Medulla oblongata (tissue), 1 donor: Measurements from ENCODE around the gene GPATCH4.
"Not testable (repeated sequence)": the region's sequence is repeated elsewhere in the genome, so short reads cannot be mapped to it uniquely, and the experiment has no call there.

Source experiments
- DNase-seq: peaks from one replicate; pipeline ENCODE4 v3.0.0-alpha.2; 2015; ENCODE audit errors: extremely low spot score

The GPATCH4 gene

DNA sequence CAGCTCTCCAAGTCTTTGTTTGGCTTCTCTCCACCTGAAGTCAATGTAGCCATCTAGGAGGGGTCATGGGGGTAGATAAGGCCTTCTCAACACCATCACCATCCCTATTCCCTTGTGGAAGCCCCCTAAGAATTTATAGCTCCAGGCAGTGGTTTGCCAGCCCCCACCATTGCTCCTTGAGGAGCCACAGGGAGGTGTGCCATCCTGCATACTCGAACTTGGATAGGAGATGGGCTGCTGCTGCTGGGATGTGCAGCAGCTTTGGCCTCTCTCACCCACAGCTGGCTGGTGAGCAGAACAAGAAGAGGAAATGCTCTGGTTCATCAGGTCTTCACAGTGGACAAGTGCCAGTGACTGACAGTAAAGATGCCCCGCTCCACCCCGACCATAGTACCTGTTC, 4.9 kb downstream of the GPATCH4 start:
- DNase-seq = no peak

- DNase-seq = no peak
Measured at GRCh38 chr1:156595016-156595415, 6.3 kb downstream of the GPATCH4 start.

- no peak for DNase-seq
Measured at GRCh38 chr1:156594190-156594589, 7.1 kb downstream of the GPATCH4 start.

DNA sequence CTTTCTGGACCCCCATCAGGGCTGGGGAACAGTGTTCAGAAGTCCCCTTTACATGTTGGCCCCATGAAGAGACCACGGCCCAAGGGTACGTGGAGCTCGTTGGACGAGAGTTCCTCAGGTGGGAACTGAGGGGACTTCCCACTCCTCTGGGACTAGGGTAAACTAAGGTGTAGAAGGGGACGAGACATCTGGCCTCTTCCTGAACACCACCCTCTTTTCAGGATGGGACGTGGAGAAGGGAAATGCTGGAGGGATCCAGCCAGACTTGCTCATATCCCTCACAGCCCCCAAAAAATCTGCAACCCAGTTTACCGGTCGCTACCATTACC, 7.7 kb downstream of the GPATCH4 start:
- no peak for DNase-seq

- DNase-seq = no peak
Measured at GRCh38 chr1:156592910-156593660, 8.2 kb downstream of the GPATCH4 start.

DNA sequence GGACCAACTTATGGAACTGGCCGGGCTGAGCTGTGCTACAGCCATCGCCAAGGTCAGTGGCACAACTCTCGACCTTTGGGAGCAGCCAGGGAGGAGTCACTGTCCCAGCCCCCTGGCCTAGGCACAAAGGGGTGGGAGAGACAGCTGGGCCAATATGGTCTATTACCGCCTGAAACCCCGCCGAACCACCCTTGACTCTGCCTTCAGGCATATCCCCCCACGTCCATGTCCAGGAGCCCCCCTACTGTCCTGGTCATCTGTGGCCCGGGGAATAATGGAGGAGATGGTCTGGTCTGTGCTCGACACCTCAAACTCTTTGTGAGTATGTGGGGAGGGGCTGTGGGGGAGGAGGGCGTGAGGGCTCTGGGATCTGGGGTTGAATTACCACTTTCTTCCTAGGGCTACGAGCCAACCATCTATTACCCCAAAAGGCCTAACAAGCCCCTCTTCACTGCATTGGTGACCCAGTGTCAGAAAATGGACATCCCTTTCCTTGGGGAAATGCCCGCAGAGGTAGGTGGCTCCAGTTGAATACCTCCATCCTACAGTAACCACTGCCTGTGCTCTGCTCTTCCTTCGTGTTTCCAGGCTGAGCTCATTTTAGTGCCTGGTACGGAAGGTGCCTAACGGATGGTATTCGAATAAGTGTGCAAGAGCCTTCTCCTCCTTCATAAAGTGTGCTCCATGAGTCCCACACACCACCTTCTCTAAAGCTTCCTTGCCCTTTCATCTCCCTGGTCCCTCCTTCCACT, 8.9 kb downstream of the GPATCH4 start:
- DNase-seq = no peak

DNA sequence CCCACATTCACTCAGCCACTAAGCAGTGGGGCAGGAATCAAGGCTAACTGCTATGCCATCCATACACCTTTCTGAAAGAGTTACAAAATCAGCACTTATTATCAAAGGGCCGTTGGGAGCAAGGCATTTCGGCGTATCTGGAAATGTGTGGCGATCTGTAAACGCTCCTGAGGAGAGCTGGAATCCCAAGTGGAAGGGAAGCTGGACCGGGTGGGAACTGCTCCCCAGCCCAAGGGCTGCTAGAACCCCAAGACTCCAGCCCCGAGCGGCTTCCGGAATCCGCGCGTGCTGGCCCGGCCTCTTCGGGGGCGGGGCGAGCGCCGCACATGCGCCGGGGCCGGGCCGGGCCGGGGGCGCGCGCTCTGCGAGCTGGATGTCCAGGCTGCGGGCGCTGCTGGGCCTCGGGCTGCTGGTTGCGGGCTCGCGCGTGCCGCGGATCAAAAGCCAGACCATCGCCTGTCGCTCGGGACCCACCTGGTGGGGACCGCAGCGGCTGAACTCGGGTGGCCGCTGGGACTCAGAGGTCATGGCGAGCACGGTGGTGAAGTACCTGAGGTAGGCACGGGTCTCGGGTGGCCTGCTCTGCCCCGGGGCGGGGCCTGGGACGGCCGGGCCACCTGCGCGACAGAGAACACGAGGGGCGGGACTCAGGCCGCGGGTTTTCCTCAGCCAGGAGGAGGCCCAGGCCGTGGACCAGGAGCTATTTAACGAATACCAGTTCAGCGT, 9.7 kb downstream of the GPATCH4 start, which contains the start of gene NAXE:
Gene NAXE, plus strand, starts transcription at position 345 of the 726 bp plus-strand sequence. Its CDS starts 29 bp downstream, at position 374.
- DNase-seq = peak; percentile 81

DNA sequence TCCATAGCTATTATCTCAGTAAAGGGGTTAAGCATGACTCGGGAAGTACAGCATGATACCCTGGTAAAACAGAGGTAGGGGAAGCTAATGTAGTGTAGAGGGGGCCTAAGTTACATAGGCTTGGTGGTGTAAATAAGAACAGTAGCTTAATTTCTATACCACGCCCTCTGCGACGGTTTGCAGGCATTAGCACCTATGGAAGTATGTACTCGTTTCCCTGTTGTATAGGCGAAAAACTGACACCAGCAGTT, 10.2 kb downstream of the GPATCH4 start:
- DNase-seq = no peak

GRCh38 chr1:156590326-156591180, 10.7 kb downstream of the GPATCH4 start:
- DNase-seq = no peak

- no peak for DNase-seq
Measured at GRCh38 chr1:156589546-156589945, 11.7 kb downstream of the GPATCH4 start.

- not testable (repeated sequence) for DNase-seq
Measured at GRCh38 chr1:156587927-156588326, 13.4 kb downstream of the GPATCH4 start.

DNA sequence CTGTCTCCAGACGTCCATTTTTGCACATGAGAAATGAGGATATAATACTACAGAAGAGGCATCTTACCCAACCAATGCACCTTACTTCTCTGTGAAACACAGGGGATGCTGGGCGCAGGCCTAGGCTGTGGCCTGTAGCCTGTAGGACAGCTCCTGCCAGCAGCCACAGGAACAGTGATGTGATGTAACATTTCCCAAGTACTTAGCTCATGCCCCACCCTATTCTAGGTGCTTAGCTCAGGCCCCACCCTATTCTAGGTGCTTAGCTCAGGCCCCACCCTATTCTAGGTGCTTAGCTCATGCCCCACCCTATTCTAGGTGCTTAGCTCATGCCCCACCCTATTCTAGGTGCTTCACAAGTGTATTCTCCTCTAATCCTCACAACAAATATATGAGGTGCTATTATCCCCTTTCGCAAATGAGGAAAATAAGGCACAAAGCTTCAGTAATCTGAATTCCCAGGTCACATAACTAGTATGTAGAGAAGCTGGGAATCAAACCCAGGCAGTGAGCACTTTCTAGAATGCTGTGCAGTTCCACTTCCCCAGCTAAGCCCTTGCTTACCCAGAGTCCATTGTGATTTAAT, 14.3 kb downstream of the GPATCH4 start:
- no peak for DNase-seq

GRCh38 chr1:156586323-156586722, 15.0 kb downstream of the GPATCH4 start:
- no peak for DNase-seq

- no peak for DNase-seq
Measured at GRCh38 chr1:156584813-156585212, 16.5 kb downstream of the GPATCH4 start.

DNA sequence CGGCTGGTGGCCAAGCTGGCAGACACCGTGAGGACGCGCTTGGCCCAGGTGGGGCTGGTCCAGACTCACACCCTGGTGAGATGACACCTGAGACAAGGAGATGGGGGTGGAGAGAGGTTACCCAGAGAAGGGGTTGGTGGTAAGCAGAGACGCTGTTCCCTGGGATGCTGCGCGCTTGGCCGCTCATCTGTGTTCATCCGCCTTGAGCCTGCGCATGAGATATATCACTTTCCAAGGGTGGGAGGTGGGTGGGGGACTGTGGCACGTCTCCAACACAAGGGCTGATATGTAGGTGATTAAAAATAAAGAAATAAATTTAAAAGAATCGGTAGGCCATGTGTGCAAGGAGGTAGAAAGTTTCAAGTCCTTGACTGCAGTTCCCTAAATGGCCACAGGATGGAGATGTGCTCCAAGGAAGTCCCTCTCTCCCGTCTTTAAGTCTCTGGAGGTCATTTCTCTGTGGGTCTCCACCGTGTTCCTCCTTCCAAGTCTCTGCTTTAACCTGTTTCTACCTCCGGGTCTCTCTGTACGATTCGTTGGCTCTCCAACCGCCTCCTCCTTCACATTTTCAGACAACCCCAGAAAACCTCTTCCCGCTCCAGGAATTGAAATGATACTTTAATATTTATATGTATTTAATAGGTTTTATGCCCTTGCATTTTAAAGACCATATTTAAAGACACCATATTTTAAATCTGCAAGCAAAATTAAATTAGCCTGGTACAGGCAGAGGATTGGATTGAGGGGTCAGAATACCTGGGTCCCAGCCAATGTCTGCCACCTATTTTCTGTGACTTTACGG, 17.3 kb downstream of the GPATCH4 start:
- peak; percentile 90 for DNase-seq

DNA sequence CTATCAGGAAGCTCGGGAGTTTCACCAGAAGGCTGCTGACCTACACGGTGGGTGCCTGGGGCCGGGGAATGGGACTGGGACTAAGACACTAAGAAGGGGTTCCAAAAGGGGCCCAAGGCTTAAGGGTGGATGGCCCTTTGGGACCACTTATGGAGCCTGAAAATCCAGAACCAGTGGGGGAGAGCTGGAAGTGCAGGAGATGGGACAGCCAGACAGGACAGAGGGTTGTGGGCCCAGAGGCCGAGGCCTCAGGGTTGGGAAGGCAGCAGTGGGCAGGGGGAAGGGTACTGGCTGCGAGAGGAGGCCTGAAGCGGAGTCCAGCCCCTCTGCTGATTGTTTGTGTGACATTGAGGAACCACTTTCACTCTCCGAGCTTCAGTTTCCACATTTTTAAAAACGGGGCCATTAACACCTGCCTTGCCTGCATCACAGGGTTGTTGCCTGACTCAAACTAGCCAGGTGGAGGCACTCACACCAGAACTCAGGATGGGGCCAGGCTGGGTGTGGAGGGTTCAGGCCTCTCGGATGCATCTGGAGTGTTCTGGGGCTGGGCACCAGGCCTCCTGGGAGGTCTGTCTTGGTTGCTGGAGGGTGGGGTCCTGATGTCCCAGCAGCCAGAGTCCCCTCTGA, 18.8 kb downstream of the GPATCH4 start:
- no peak for DNase-seq

DNA sequence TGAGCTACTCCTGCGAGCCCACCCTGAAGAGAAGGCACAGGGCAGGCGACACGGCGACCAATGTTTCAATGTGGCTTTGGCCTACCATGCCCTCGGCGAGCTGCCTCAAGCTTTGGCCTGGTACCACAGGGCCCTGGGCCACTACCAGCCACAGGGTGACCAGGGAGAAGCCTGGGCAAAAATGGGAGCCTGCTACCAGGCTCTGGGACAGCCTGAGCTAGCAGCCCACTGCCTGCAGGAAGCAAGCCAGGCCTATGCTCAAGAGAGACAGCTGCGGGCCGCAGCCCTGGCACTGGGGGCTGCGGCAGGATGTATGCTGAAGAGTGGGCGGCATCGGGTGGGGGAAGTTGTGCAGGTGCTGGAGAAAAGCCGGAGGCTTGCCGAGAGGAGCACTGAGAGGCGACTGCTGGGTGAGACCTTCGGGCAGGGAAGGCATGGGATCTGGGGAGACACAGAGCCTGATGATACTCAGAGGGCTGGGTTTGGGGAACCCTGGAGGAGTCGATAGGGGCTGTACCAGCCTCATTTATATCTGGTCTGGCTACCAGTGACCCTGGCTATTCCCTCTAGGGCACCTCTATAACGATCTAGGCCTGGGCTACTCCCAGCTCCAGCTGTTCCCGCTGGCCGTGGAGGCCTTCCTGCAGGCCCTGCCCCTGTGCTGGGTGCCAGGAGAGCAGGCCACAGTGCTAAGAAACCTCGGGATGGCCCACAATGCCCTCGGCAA, 19.5 kb downstream of the GPATCH4 start:
- DNase-seq = no peak

DNA sequence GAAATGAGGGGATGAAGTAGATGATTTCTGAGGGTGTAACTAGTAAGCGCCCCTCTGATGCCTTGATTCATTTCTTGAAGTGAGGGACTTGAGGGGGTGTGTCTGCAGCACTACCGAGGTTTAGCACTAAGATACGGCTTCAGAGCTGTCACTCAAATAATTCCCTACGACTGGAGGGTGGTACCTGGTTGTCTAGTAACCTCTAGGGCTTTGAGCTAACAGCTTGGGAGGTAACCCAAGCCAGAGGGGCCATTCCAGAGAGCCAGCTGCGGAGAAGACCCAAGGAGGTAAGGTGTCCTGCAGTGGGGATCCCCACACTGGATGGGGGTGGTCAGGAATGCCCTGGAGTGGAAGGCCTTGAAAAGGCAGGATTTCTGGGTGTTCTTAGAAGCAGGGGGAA, 21.8 kb downstream of the GPATCH4 start, which contains the start of gene TTC24:
Gene TTC24, plus strand, starts transcription at position 252 of the 400 bp plus-strand sequence. CDS start 1,642 bp downstream, outside the sequence.
- DNase-seq = no peak

DNA sequence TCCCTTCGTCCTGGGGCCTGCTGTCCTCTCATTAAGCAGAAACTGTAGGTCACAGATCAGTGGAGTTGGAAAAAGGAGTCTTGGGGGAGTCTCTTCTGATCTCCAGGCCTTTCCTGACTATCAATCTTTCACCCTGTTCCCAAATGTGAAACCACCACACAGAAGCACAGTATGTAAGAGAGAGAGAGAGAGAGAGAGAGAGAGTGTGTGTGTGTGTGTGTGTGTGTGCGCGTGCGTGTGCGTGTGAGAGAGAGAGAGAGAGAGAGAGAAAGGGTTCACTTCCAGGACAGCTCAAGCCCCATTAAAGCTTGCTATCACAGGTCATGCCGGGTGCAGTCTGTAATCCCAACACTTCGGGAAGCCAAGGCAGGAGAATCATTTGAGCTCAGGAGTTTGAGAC, 23.2 kb downstream of the GPATCH4 start:
- DNase-seq = no peak
